H1 (cell line): ENCODE data around the gene MYBPC2. TPM values are rescaled to one million over a fixed set of nuclear protein-coding genes. Genes with fewer than 3 reads are reported as not detected.

Source experiments
- CHD7 ChIP-seq: fragments of 300-600 bp; sonication (generic); IDR thresholded peaks from 2 replicates; pipeline ENCODE4 v1.7.1; 2012; ENCODE audit warnings: low read length, moderate library complexity, mild to moderate bottlenecking, inconsistent platforms; ENCODE audit not compliant: insufficient replicate concordance
- NANOG ChIP-seq: IDR thresholded peaks from 2 replicates; pipeline ENCODE4 v1.6.1; 2011; ENCODE audit warnings: low read length, low read depth, mild to moderate bottlenecking, inconsistent platforms; ENCODE audit not compliant: insufficient read depth, poor library complexity, severe bottlenecking
- POLR2A ChIP-seq, 2 experiments: IDR thresholded peaks; 1 replicate in 1 of 2; 2 replicates in 1 of 2; pipeline ENCODE4 v1.6.1; 2011; ENCODE audit warnings: low read depth in 2 of 2, low read length in 2 of 2, mild to moderate bottlenecking in 2 of 2; ENCODE audit errors: control extremely low read depth in 1 of 2
- TBP ChIP-seq: IDR thresholded peaks from 2 replicates; pipeline ENCODE4 v1.6.1; 2011; ENCODE audit warnings: low read depth, low read length, improper control_type of control experiment
- polyA plus RNA-seq, 7 experiments: library from polyadenylated mRNA; depleted of rRNA in 3 of 7; stranded (reverse) in 5 of 7; unstranded in 2 of 7; fragments of >200 nt in 5 of 7; fragments of 200-250 nt in 2 of 7; gene quantifications; 1 replicate in 5 of 7; 2 replicates in 1 of 7; 4 replicates in 1 of 7; pipeline versions ENCODE4 v1.2.1 to v1.2.3, GENCODE V29; 2011 to 2013; ENCODE audit warnings: missing spikeins in 2 of 7, mixed read lengths in 2 of 7
- total RNA-seq: library from RNA; stranded (reverse); fragmentation: NEBNext Ultra II Directional; extraction: Animal tissue kit (Norgen Biotek cat#: 25700); gene quantifications from 2 replicates; pipeline ENCODE4 v1.2.1, GENCODE V29; 2021

The MYBPC2 gene
- total and polyA plus RNA-seq, 2 of the 8 experiments (the other 6 are each of a cell fraction or from before 2014, with no cell fraction given), result 1.8 to 3.1 TPM

- no peak for TF ChIP-seq CHD7
- TF ChIP-seq POLR2A (IDR thresholded peaks at IDR 0.05; ENCODE audit: control extremely low read depth in 1 of 2, low read depth in 2 of 2, low read length in 2 of 2), result no peak
- no peak for TF ChIP-seq TBP
- TF ChIP-seq NANOG, result no peak
Measured at GRCh38 chr19:50475101-50475568, 42.4 kb downstream of the MYBPC2 start (continued).
